HG03135 (cell line): Measurements from ENCODE around the gene SF3B1.
"Not testable (repeated sequence)": the region's sequence is repeated elsewhere in the genome, so short reads cannot be mapped to it uniquely, and the experiment has no call there.

Source experiments
- ATAC-seq: cut with Tn5 transposase; IDR thresholded peaks from one replicate; pipeline ENCODE4 v1.9.1; 2021; ENCODE audit warnings: mild to moderate bottlenecking, moderate library complexity; ENCODE audit not compliant: unreplicated experiment

Gene SF3B1

DNA sequence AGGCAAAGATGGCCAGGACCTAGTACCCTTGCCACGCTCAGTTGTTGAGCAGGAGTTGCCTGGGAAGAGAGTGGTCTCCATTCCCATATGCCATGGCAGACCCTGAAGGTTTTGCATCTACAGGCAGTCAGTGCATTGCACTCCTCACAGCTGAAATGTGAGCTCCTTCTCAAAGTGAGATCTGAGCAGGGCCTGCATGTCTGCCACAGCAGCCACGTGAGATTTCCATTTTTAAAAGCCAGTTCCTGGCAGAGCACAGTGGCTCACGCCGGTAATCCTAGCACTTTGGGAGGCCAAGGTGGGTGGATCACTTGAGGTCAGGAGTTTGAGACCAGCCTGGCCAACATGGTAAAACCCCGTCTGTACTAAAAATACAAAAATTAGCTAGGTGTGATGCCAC, 90.9 kb downstream of the SF3B1 start:
- not testable (repeated sequence) for ATAC-seq

DNA sequence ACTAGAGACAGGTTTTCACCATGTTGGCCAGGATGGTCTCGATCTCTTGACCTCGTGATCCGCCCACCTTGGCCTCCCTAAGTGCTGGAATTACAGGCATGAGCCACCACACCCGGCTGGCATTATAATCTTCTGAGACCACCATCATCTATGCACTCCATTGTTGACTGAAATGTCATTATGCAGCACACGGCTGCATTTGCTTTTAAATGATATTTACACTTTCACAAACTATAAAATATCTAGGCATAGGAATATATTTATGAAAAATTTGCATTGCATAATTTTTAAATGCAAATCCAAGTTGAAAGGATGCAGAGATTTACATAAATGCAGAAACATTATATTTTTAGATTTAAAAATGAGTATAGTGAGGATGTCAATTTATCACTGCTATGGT, 94.2 kb downstream of the SF3B1 start:
- ATAC-seq, result no peak
